Measurements from ENCODE around the gene PLIN1. TPM values are rescaled to one million over a fixed set of nuclear protein-coding genes. Genes with fewer than 3 reads are reported as not detected.

PLIN1 gene
- total RNA-seq, 1 donor from 2014 or later: 0.14 TPM

DNA sequence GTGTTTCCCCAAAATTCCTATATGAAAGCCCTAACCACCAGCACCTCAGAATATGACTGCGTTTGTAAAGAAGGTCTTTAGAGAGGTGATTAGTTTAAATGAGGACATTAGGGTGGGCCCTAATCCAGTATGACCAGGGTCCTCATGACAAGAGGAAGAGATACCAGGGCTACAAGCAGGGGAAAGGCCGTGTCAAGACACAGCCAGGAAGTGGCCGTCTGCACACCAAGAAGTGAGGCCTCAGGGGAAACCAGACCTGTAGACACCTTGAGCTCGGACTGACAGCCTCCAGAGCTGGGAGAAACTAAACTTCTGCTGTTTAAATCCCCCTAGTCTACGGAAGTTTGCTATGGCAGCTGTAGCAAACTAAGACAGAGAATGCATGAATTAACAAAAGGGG, 38.1 kb downstream of the PLIN1 start:
- FAIRE-seq (no peak), DNase-seq (ENCODE audit: low read depth) (no peak)
- no peak overlapping the region for H3K4me2 ChIP-seq (ENCODE audit: low read length)
- Mint-ChIP-seq H3K4me1 (ENCODE audit: low read depth, unreplicated experiment) (no peaks in the 10 kb centered on the region), H3K36me3 (ENCODE audit: low read depth, unreplicated experiment) (peaks cover 6% of the 10 kb centered on the region), H3K9me3 (ENCODE audit: unreplicated experiment) (no peaks in the 10 kb centered on the region), H3K27me3 (ENCODE audit: low read depth, unreplicated experiment) (no peaks in the 10 kb centered on the region), H3K4me3 (ENCODE audit: unreplicated experiment) (no peak overlapping the region), H3K27ac (ENCODE audit: unreplicated experiment) (no peak overlapping the region)
- peaks cover 6% of the 10 kb centered on the region for H3K36me3 ChIP-seq (ENCODE audit: insufficient read depth, low read length)
- H3K4me1 ChIP-seq (ENCODE audit: insufficient read depth, low read length): no peaks in the 10 kb centered on the region
- no peaks in the 10 kb centered on the region for H3K9me3 ChIP-seq (ENCODE audit: insufficient read depth, low read depth, low read length)
- H3K27ac ChIP-seq (ENCODE audit: low read depth, low read length): no peak overlapping the region
- no peak overlapping the region for H3K9ac ChIP-seq (ENCODE audit: low read length)
- TF ChIP-seq, protein P1, sequence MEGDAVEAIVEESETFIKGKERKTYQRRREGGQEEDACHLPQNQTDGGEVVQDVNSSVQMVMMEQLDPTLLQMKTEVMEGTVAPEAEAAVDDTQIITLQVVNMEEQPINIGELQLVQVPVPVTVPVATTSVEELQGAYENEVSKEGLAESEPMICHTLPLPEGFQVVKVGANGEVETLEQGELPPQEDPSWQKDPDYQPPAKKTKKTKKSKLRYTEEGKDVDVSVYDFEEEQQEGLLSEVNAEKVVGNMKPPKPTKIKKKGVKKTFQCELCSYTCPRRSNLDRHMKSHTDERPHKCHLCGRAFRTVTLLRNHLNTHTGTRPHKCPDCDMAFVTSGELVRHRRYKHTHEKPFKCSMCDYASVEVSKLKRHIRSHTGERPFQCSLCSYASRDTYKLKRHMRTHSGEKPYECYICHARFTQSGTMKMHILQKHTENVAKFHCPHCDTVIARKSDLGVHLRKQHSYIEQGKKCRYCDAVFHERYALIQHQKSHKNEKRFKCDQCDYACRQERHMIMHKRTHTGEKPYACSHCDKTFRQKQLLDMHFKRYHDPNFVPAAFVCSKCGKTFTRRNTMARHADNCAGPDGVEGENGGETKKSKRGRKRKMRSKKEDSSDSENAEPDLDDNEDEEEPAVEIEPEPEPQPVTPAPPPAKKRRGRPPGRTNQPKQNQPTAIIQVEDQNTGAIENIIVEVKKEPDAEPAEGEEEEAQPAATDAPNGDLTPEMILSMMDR (IDR thresholded peaks at IDR 0.05; ENCODE audit: insufficient read depth, low read depth, low read length): no peak
- TF ChIP-seq EZH2 (IDR thresholded peaks at IDR 0.05; ENCODE audit: insufficient read depth, low read length): no peak
- H3K27me3 ChIP-seq (ENCODE audit: insufficient read depth, low read length): no peaks in the 10 kb centered on the region
- H4K20me1 ChIP-seq (ENCODE audit: insufficient read depth, low read length): no peaks in the 10 kb centered on the region
- H3K4me3 ChIP-seq (ENCODE audit: insufficient read depth, low read depth, low read length): no peak overlapping the region
- H3K79me2 ChIP-seq (ENCODE audit: insufficient read depth, low read length): no peaks in the 10 kb centered on the region
- no peak overlapping the region for H2AFZ ChIP-seq (ENCODE audit: low read depth, low read length)

DNA sequence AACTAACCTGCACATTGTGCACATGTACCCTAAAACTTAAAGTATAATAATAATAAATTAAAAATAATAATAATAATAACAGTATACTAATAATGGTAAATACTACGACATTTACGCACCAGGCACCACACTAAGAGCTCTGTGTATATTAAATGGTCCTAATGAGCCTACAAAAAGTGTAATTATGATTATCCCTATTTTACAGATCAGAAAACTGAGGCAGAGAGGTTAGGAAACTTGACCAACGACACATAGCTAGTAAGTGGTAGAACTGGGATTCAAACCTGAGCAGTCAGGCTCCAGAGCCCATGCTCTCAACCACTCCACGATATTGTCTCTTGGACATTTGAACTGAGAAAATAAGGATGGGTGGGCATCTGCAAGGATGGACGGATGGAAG, 38.9 kb downstream of the PLIN1 start:
- Mint-ChIP-seq H3K27me3 (ENCODE audit: low read depth, unreplicated experiment) (no peaks in the 10 kb centered on the region), H3K36me3 (ENCODE audit: low read depth, unreplicated experiment) (peaks cover 6% of the 10 kb centered on the region), H3K4me1 (ENCODE audit: low read depth, unreplicated experiment) (no peaks in the 10 kb centered on the region), H3K27ac (ENCODE audit: unreplicated experiment) (no peak overlapping the region), H3K4me3 (ENCODE audit: unreplicated experiment) (no peak overlapping the region), H3K9me3 (ENCODE audit: unreplicated experiment) (peaks cover 2% of the 10 kb centered on the region)
- no peak overlapping the region for H3K9ac ChIP-seq (ENCODE audit: low read length)
- no peak overlapping the region for H3K27ac ChIP-seq (ENCODE audit: low read depth, low read length)
- peaks cover 6% of the 10 kb centered on the region for H3K36me3 ChIP-seq (ENCODE audit: insufficient read depth, low read length)
- H2AFZ ChIP-seq (ENCODE audit: low read depth, low read length): no peak overlapping the region
- no peaks in the 10 kb centered on the region for H4K20me1 ChIP-seq (ENCODE audit: insufficient read depth, low read length)
- no peak for TF ChIP-seq EZH2 (IDR thresholded peaks at IDR 0.05; ENCODE audit: insufficient read depth, low read length)
- TF ChIP-seq, protein P1 (IDR thresholded peaks at IDR 0.05; ENCODE audit: insufficient read depth, low read depth, low read length): no peak
- no peak overlapping the region for H3K4me2 ChIP-seq (ENCODE audit: low read length)
- DNase-seq (ENCODE audit: low read depth): no peak
- no peaks in the 10 kb centered on the region for H3K27me3 ChIP-seq (ENCODE audit: insufficient read depth, low read length)
- H3K4me1 ChIP-seq (ENCODE audit: insufficient read depth, low read length): no peaks in the 10 kb centered on the region
- no peaks in the 10 kb centered on the region for H3K79me2 ChIP-seq (ENCODE audit: insufficient read depth, low read length)
- no peak for FAIRE-seq
- H3K9me3 ChIP-seq (ENCODE audit: insufficient read depth, low read depth, low read length): no peaks in the 10 kb centered on the region
- no peak overlapping the region for H3K4me3 ChIP-seq (ENCODE audit: insufficient read depth, low read depth, low read length)

DNA sequence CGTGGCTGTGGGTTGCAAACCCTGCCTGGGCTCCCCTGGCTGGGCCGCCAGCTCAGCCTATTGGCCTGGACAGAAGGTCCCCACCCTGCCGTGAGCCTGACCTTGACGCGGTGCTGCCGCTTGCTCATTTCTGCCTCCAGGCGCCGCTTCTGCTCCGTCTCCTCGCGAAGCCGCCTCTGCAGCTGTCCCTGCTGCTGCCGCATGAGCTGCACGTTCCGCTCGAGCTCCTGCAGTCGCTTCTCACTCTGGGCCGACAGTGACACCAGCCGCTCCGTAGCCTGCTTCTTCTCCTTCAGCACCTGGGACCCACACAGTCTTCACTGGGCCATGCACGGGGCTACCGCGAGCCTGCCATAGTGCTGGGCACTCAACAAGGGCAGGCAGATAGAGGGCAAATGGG, 45.6 kb downstream of the PLIN1 start:
- no peak overlapping the region for H3K27ac Mint-ChIP-seq (ENCODE audit: unreplicated experiment)
- H3K4me3 Mint-ChIP-seq (ENCODE audit: unreplicated experiment): no peak overlapping the region
- no peaks in the 10 kb centered on the region for H3K27me3 ChIP-seq (ENCODE audit: insufficient read depth, low read length)
- H3K4me2 ChIP-seq (ENCODE audit: low read length): no peak overlapping the region
- no peaks in the 10 kb centered on the region for H3K4me1 ChIP-seq (ENCODE audit: insufficient read depth, low read length)
- H3K9me3 Mint-ChIP-seq (ENCODE audit: unreplicated experiment): peaks cover 6% of the 10 kb centered on the region
- H2AFZ ChIP-seq (ENCODE audit: low read depth, low read length): no peak overlapping the region
- TF ChIP-seq, protein P1 (IDR thresholded peaks at IDR 0.05; ENCODE audit: insufficient read depth, low read depth, low read length): no peak
- TF ChIP-seq EZH2 (IDR thresholded peaks at IDR 0.05; ENCODE audit: insufficient read depth, low read length): no peak
- H3K27ac ChIP-seq (ENCODE audit: low read depth, low read length): no peak overlapping the region
- no peak for FAIRE-seq
- no peaks in the 10 kb centered on the region for H3K79me2 ChIP-seq (ENCODE audit: insufficient read depth, low read length)
- H3K36me3 Mint-ChIP-seq (ENCODE audit: low read depth, unreplicated experiment): peaks cover 37% of the 10 kb centered on the region
- no peak overlapping the region for H3K9ac ChIP-seq (ENCODE audit: low read length)
- no peaks in the 10 kb centered on the region for H3K9me3 ChIP-seq (ENCODE audit: insufficient read depth, low read depth, low read length)
- no peaks in the 10 kb centered on the region for H3K27me3 Mint-ChIP-seq (ENCODE audit: low read depth, unreplicated experiment)
- H3K36me3 ChIP-seq (ENCODE audit: insufficient read depth, low read length): peaks cover 24% of the 10 kb centered on the region
- no peaks in the 10 kb centered on the region for H3K4me1 Mint-ChIP-seq (ENCODE audit: low read depth, unreplicated experiment)
- no peak overlapping the region for H3K4me3 ChIP-seq (ENCODE audit: insufficient read depth, low read depth, low read length)
- DNase-seq (ENCODE audit: low read depth): no peak
- H4K20me1 ChIP-seq (ENCODE audit: insufficient read depth, low read length): no peaks in the 10 kb centered on the region
